ENCODE measurements around the gene NBEAL2.

DNA sequence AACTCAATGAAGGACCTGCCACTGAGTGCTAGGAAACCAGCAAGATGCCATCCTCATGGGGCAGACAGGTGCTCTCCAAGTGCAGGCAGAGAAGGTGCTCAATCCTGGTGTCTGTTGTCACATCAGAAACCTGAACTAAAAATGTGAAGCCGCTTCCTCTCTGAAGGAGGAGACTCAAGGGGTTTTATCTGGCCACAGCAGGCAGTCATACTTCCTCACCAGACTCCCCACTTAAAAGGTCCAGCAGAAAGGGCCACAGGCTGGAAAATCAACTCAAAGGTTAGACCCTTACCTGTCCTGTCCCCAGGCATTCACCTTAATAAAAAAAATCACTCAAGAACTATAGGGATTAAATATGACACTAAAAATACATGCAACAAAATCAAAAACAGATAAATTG, 7.7 kb upstream of the NBEAL2 start:
- no peak for TF ChIP-seq POLR2A (IDR thresholded peaks at IDR 0.05)
- TF ChIP-seq, protein P1, sequence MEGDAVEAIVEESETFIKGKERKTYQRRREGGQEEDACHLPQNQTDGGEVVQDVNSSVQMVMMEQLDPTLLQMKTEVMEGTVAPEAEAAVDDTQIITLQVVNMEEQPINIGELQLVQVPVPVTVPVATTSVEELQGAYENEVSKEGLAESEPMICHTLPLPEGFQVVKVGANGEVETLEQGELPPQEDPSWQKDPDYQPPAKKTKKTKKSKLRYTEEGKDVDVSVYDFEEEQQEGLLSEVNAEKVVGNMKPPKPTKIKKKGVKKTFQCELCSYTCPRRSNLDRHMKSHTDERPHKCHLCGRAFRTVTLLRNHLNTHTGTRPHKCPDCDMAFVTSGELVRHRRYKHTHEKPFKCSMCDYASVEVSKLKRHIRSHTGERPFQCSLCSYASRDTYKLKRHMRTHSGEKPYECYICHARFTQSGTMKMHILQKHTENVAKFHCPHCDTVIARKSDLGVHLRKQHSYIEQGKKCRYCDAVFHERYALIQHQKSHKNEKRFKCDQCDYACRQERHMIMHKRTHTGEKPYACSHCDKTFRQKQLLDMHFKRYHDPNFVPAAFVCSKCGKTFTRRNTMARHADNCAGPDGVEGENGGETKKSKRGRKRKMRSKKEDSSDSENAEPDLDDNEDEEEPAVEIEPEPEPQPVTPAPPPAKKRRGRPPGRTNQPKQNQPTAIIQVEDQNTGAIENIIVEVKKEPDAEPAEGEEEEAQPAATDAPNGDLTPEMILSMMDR (IDR thresholded peaks at IDR 0.05 in 4 of 5, conservative IDR thresholded peaks at IDR 0.05 in 1 of 5) = no peak

All from gastrocnemius medialis (tissue), 4 donors.